Activated CD4-positive, CD25-positive, alpha-beta regulatory T cell treated with anti-CD3 and anti-CD28 coated beads, Interleukin-2, amount 50 U/mL, for 24 hours (primary cell): ENCODE results near the gene ZNF579.

Experiments used
- ATAC-seq, 2 donors: fragments of 150-1000 bp; cut with Tn5 transposase; one replicate each; pipeline ENCODE4 v1.10.0; 2021; ENCODE audit warnings: mild to moderate bottlenecking in 1 of 2, moderate library complexity in 1 of 2

The ZNF579 gene

GRCh38 chr19:55611300-55611982 is 30.8 kb upstream of the ZNF579 start:
- no peak for ATAC-seq

- ATAC-seq: no peak
Measured at GRCh38 chr19:55609326-55609725, 28.7 kb upstream of the ZNF579 start.

- no peak for ATAC-seq
Measured at GRCh38 chr19:55606817-55607216, 26.2 kb upstream of the ZNF579 start.

- no peak for ATAC-seq
Measured at GRCh38 chr19:55606471-55606787, 25.8 kb upstream of the ZNF579 start.

GRCh38 chr19:55605637-55606470 is 25.2 kb upstream of the ZNF579 start, which contains the start of gene ZNF865:
ZNF865 (plus strand) TSS chr19:55605647; CDS start chr19:55613619, 7,972 bp downstream.
- ATAC-seq: peak; percentile 37 to 41

GRCh38 chr19:55605207-55605636 is 24.6 kb upstream of the ZNF579 start:
- peak; percentile 76 to 83 for ATAC-seq

- no peak for ATAC-seq
Measured at GRCh38 chr19:55603581-55604292, 23.1 kb upstream of the ZNF579 start.

- no peak for ATAC-seq
Measured at GRCh38 chr19:55603115-55603514, 22.5 kb upstream of the ZNF579 start.

GRCh38 chr19:55602104-55603001 is 21.7 kb upstream of the ZNF579 start:
- no peak for ATAC-seq

- no peak for ATAC-seq
Measured at GRCh38 chr19:55601084-55601483, 20.4 kb upstream of the ZNF579 start.

- ATAC-seq: no peak
Measured at GRCh38 chr19:55600662-55601028, 20.0 kb upstream of the ZNF579 start.

- ATAC-seq: peak; percentile 60 to 67
Measured at GRCh38 chr19:55599842-55600661, 19.4 kb upstream of the ZNF579 start, which contains the start of gene ZNF524. ZNF524 (plus strand) TSS chr19:55600288; CDS start chr19:55602113, 1,825 bp downstream.

- ATAC-seq: peak; percentile 82 to 83
Measured at GRCh38 chr19:55599468-55599841, 18.8 kb upstream of the ZNF579 start, which contains the start of gene FIZ1. FIZ1 (minus strand) TSS chr19:55599517; CDS start chr19:55597865, 1,652 bp downstream.

- ATAC-seq: peak; percentile 57 to 60
Measured at GRCh38 chr19:55598719-55599467, 18.2 kb upstream of the ZNF579 start.

GRCh38 chr19:55598034-55598433 is 17.4 kb upstream of the ZNF579 start:
- no peak for ATAC-seq

GRCh38 chr19:55597501-55597921 is 16.9 kb upstream of the ZNF579 start:
- ATAC-seq: no peak

- no peak for ATAC-seq
Measured at GRCh38 chr19:55596304-55596703, 15.7 kb upstream of the ZNF579 start.

GRCh38 chr19:55594996-55595545 is 14.4 kb upstream of the ZNF579 start:
- ATAC-seq: no peak

GRCh38 chr19:55593096-55593772 is 12.6 kb upstream of the ZNF579 start:
- ATAC-seq: no peak
